OCI-M2 (cell line): ENCODE results near the gene RBM28.
"Not testable (repeated sequence)": the region's sequence is repeated elsewhere in the genome, so short reads cannot be mapped to it uniquely, and the experiment has no call there.

Source experiments
- DNase-seq: peaks from one replicate; lab custom pipeline; 2025; ENCODE audit not compliant: unreplicated experiment; lab: John Stamatoyannopoulos, UW

RBM28 gene

GRCh38 chr7:128298004-128298403 is 45.7 kb downstream of the RBM28 start:
- not testable (repeated sequence) for DNase-seq

DNA sequence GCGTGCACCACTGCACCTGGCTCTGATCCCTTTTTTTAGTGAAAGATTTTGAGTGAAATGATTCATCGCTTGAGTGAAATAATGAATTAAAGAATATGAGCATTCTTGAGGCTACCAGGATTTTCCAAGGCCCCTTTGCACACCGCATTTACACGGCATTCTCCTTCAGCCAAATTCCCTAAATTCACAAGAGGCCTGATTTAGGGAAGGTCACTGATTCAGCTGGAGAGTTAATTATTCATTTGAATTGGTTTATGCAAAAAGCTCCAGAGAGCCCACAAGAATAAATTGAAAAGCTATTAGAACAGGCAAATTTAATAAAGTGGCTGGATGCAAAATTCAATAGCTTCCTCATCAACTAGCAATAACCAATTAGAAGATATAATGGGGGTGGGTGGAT is 56.2 kb downstream of the RBM28 start:
- no peak for DNase-seq

DNA sequence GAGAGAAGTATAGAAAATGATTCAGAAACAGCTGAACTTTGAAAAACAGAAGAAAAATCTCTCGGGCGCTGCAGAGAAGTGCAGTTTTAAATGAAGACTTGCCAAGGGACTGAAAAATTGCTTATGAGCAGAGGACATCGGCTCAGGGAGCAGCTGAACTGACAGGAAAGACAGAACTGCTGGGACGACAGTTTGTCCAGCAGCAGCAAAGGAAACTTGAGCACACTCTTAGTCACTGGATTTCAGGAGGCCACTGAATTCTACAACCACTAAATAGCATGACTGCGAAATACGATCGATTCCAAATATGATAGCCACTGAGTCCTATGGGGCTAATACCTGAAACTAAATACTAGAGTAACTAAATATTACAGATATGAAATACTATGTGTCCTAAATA is 59.6 kb downstream of the RBM28 start:
- no peak for DNase-seq

- no peak for DNase-seq
Observed at GRCh38 chr7:128281605-128282380, 61.9 kb downstream of the RBM28 start.

GRCh38 chr7:128280451-128280850 is 63.3 kb downstream of the RBM28 start:
- not testable (repeated sequence) for DNase-seq

DNA sequence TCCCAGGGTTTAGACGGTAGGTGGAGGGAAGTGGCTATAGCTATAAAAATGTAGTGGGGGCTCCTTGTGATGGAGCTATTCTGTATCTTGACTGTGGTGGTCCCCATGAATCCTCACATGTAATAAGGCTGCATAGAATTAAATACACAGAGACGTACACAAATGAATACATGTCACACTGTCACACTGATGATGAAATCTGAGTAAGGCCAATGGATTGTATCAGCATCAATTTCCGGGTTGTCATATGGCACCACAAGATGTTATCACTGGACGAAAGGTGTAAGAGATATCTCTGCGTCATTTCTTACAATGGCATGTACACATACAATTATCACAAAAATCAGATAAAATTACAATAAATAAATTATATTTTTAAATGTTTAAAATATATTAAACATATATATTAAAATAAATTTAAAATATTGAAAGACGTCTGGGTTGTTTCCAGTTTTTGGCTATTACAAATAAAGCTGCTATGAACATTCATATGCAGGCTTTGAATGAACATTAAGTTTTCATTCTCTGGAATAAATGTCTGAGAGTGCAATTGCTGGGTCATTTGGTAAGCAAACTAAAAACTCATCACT is 64.5 kb downstream of the RBM28 start:
- DNase-seq, result no peak

DNA sequence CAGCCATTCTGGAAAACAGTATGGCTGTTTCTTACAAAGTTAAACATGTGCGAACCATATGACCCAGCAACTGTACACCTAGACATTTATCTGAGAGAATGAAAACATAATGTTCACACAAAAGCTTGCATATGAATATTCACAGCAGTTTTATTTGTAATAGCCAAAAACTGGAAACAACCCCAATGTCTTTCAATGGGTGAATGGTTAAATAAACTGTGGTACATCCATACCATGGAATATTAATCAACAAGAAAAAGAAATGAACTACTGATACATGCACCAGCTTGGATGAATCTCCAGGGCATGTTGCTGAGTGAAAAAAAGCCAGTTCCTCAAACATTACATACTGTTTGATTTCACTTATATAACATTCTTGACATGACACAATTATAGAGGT is 65.3 kb downstream of the RBM28 start:
- no peak for DNase-seq

DNA sequence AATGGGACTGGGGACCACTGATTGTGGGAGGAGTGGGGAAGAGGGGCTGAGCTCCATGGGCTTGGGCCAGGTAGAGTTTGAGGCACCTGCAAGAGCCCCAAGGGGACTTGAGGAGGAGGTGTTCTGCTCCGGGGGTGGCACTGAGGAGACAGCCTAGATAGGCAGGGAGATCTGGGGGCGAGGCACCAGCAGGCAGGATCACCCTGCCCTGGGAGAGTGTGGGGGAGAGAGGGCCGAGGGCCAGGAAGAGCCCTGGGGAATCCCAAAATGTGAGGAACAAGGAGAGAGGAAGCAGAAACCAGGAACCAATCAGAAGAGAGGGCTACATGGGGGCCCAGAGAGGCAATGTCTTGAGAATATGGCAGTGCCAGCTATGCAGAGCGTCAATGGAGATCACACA is 68.0 kb downstream of the RBM28 start:
- no peak for DNase-seq

DNA sequence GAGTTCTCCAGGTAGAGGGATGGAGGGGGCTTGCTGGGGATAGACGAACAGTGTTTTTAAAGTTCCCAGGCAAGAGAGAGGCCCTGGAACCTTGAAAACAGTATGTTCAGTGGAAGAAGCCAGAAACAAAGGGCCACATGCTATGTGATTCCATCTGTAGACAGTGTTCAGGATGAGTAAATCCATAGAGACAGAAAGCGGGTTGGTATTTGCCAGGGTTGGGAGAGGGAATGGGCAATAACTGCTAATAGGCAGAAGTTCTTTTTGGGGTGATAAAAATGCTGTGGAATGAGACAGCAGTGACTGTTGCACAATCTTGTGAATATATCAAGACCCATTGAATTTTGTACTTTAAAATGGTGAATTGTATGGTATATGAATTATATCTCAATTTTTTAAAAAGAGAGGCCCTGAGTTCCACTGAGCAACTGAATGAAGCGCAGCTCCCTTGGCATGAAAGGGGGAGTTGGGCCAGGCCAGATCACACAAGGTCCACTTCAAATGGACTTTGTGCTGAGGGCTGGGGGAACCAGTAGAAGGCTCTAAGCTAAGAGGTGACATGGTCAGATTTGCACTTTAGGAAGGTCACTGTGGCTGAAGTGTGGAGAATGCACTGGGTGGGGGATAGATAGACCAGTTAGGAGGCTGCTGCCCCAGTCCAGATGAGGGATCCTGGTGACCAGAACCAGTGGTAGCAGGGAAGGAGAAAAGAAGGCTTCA is 68.7 kb downstream of the RBM28 start:
- DNase-seq, result no peak

GRCh38 chr7:128274246-128274883 is 69.3 kb downstream of the RBM28 start:
- no peak for DNase-seq

GRCh38 chr7:128271942-128272481 is 71.7 kb downstream of the RBM28 start:
- no peak for DNase-seq

GRCh38 chr7:128271471-128271941 is 72.2 kb downstream of the RBM28 start:
- no peak for DNase-seq

GRCh38 chr7:128270826-128271272 is 72.9 kb downstream of the RBM28 start:
- no peak for DNase-seq

DNA sequence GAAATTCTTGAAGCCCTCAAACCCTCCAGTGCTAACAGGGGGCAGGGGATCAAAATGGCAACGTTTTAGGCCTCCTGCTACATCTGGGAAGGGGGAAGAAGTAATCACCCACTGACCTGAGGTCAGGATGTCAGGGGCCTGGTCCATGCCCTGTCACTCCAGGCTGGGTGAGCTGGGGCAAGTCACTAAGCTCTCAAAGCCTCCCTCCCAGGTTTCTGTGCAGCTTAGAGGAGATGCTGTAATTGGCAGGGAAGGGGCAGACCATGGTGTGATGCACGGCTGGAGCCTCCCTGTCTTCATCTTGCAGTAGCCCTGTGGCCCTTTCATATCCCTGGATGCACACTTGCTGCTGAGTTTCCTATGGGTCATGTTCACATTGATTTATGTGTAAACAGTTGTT is 75.5 kb downstream of the RBM28 start:
- no peak for DNase-seq

- no peak for DNase-seq
Observed at GRCh38 chr7:128267595-128267924, 76.1 kb downstream of the RBM28 start.

GRCh38 chr7:128266883-128267594 is 76.7 kb downstream of the RBM28 start:
- no peak for DNase-seq

GRCh38 chr7:128266529-128266882 is 77.2 kb downstream of the RBM28 start:
- no peak for DNase-seq

DNA sequence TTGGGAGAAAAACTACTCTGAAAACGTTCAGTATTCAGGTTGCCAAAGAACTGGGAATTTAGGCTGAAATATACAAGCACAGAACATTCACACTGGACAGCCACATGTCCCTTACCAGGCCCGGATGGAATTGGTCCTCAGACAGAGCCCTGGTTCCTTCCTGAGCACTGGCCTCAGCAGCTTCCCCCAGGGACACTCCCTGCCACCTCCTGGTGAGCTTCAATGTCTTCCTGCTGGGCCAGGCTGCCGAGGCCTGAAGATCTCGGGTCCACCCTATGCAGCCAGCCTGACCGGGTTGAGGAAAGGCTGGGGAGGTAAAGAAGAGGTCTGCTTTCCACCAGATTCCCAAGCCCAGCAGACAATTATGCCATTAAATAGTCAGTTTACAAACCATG is 77.8 kb downstream of the RBM28 start:
- DNase-seq, result no peak

- DNase-seq, result no peak
Observed at GRCh38 chr7:128265156-128265905, 78.4 kb downstream of the RBM28 start.

DNA sequence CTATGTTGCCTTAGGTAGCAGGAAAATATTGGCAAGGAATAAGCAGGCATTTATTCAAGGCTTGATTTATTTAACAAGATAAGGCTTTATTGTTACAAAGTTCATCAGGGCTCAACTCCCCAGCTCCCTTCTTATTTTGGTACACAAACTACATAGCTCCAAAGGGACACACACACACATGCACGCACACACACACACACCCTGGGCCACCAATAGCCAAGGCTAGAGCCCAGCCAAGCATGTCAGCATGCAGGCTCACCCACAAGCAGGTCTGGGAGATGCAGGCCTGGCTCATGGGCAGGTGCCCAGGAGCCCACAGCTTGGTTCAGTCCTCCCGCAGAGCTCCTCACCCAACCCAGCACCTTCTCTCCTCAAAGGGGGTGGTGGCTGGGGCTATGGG is 79.2 kb downstream of the RBM28 start:
- DNase-seq, result no peak
